Endodermal cell (in vitro differentiated cells): ENCODE measurements around the gene ADAMTS12. TPM values are rescaled to one million over a fixed set of nuclear protein-coding genes. Genes with fewer than 3 reads are reported as not detected.

Source experiments
- DNase-seq: peaks from one replicate; pipeline ENCODE4 v3.0.0-alpha.2; 2017
- H3K27ac ChIP-seq: 2 replicates; pipeline ENCODE4 v1.5.1; 2013; ENCODE audit warnings: mild to moderate bottlenecking, low read depth, low read length, moderate library complexity
- H3K27me3 ChIP-seq: 2 replicates; pipeline ENCODE4 v1.6.1; 2013; ENCODE audit warnings: mild to moderate bottlenecking, low read length, moderate library complexity; ENCODE audit not compliant: insufficient read depth, control insufficient read depth, poor library complexity, severe bottlenecking
- H3K36me3 ChIP-seq: 2 replicates; pipeline ENCODE4 v1.7.0; 2013; ENCODE audit warnings: mild to moderate bottlenecking, low read length, moderate library complexity; ENCODE audit not compliant: control insufficient read depth, insufficient read depth
- H3K4me1 ChIP-seq: one replicate; pipeline ENCODE4 v1.7.0; 2013; ENCODE audit warnings: low read length; ENCODE audit not compliant: control insufficient read depth, insufficient read depth
- H3K4me3 ChIP-seq: 2 replicates; pipeline ENCODE4 v1.5.1; 2013; ENCODE audit warnings: mild to moderate bottlenecking, low read length, moderate library complexity
- H3K9ac ChIP-seq: 2 replicates; pipeline ENCODE4 v1.6.1; 2013; ENCODE audit warnings: mild to moderate bottlenecking, low read length, moderate library complexity; ENCODE audit not compliant: poor library complexity, severe bottlenecking; ENCODE audit errors: extremely low read depth
- H3K9me3 ChIP-seq: 2 replicates; pipeline ENCODE4 v1.6.1; 2013; ENCODE audit warnings: mild to moderate bottlenecking, low read length, moderate library complexity; ENCODE audit not compliant: control insufficient read depth
- H3K27ac Mint-ChIP-seq: 2 replicates; pipeline ENCODE4 v1.8.0; 2020; ENCODE audit warnings: mixed read lengths
- H3K27me3 Mint-ChIP-seq: 2 replicates; pipeline ENCODE4 v1.8.0; 2021; ENCODE audit warnings: mild to moderate bottlenecking, mixed read lengths; ENCODE audit not compliant: insufficient read depth
- H3K36me3 Mint-ChIP-seq: 2 replicates; pipeline ENCODE4 v1.8.0; 2020; ENCODE audit warnings: low read depth, mixed read lengths
- H3K4me1 Mint-ChIP-seq: 2 replicates; pipeline ENCODE4 v1.8.0; 2020; ENCODE audit warnings: mixed read lengths
- H3K4me3 Mint-ChIP-seq: 2 replicates; pipeline ENCODE4 v1.8.0; 2020; ENCODE audit warnings: mild to moderate bottlenecking, moderate library complexity, mixed read lengths
- H3K9me3 Mint-ChIP-seq: 2 replicates; pipeline ENCODE4 v1.8.0; 2020; ENCODE audit warnings: mild to moderate bottlenecking, mixed read lengths
- CTCF ChIP-seq: fragments of 200-600 bp; sonication (generic); conservative IDR thresholded peaks from 2 replicates; pipeline ENCODE4 v1.5.0; 2021; ENCODE audit warnings: antibody characterized with exemption, mild to moderate bottlenecking
- WGBS, 2 experiments: methylation state at CpG; one replicate each; pipeline versions ENCODE4 v1.1.5 to v1.1.7; 2013; ENCODE audit warnings: missing lambda C conversion rate in 2 of 2, mixed read lengths in 1 of 2; ENCODE audit not compliant: insufficient coverage in 1 of 2, insufficient read length in 1 of 2; 5-methylcytosine and 5-hydroxymethylcytosine counted together
- total RNA-seq, 2 donors: library from RNA; stranded (reverse); fragmentation: NEBNext Ultra II Directional in 1 of 2; extraction: Animal tissue kit (Norgen Biotek cat#: 25700) in 1 of 2; gene quantifications; 2 replicates in 1 of 2; 3 replicates in 1 of 2; pipeline ENCODE4 v1.2.1, GENCODE V29; 2021

The ADAMTS12 gene
- total RNA-seq, 2 donors from 2014 or later: 80.2 to 123 TPM

GRCh38 chr5:33827885-33828284 is 63.9 kb downstream of the ADAMTS12 start:
- no peaks in the 10 kb centered on the region for H3K9me3 ChIP-seq
- H3K27ac ChIP-seq: no peak overlapping the region
- no peak overlapping the region for H3K4me3 ChIP-seq
- Mint-ChIP-seq H3K4me3 (no peak overlapping the region), H3K4me1 (no peaks in the 10 kb centered on the region), H3K9me3 (no peaks in the 10 kb centered on the region), H3K36me3 (peaks cover 11% of the 10 kb centered on the region), H3K27ac (no peak overlapping the region), H3K27me3 (no peaks in the 10 kb centered on the region)
- WGBS, 2 experiments: 89 to 96% methylated on average over 1 of the region's 1 CpG
- H3K9ac ChIP-seq: no peak overlapping the region
- no peak for DNase-seq
- TF ChIP-seq CTCF: no peak
- H3K4me1 ChIP-seq: no peaks in the 10 kb centered on the region
- H3K36me3 ChIP-seq: no peaks in the 10 kb centered on the region
- no peaks in the 10 kb centered on the region for H3K27me3 ChIP-seq

- WGBS, 2 experiments: 85 to 91% methylated on average over 5 to 7 of the region's 7 CpGs
These were observed 64.6 kb downstream of the ADAMTS12 start for GRCh38 chr5:33827018-33827707.

GRCh38 chr5:33824516-33825195 is 67.1 kb downstream of the ADAMTS12 start:
- H3K4me1 ChIP-seq: no peaks in the 10 kb centered on the region
- TF ChIP-seq CTCF: no peak
- no peak overlapping the region for H3K4me3 ChIP-seq
- no peaks in the 10 kb centered on the region for H3K9me3 Mint-ChIP-seq
- no peaks in the 10 kb centered on the region for H3K27me3 ChIP-seq
- no peaks in the 10 kb centered on the region for H3K27me3 Mint-ChIP-seq
- no peak overlapping the region for H3K9ac ChIP-seq
- no peak for DNase-seq
- H3K36me3 ChIP-seq: no peaks in the 10 kb centered on the region
- H3K4me1 Mint-ChIP-seq: no peaks in the 10 kb centered on the region
- H3K27ac Mint-ChIP-seq: no peak overlapping the region
- H3K36me3 Mint-ChIP-seq: peaks cover 15% of the 10 kb centered on the region
- H3K4me3 Mint-ChIP-seq: no peak overlapping the region
- H3K27ac ChIP-seq: no peak overlapping the region
- peaks cover 1% of the 10 kb centered on the region for H3K9me3 ChIP-seq
- 70 to 72% methylated on average over 4 of the region's 4 CpGs for WGBS, 2 experiments

More at GRCh38 chr5:33827018-33827707, 64.6 kb downstream of the ADAMTS12 start:
- Histone ChIP-seq H3K27me3 (no peaks in the 10 kb centered on the region), H3K36me3 (no peaks in the 10 kb centered on the region), H3K27ac (no peak overlapping the region), H3K4me3 (no peak overlapping the region), H3K4me1 (no peaks in the 10 kb centered on the region), H3K9ac (no peak overlapping the region), H3K9me3 (no peaks in the 10 kb centered on the region)
- Mint-ChIP-seq H3K9me3 (no peaks in the 10 kb centered on the region), H3K27me3 (no peaks in the 10 kb centered on the region), H3K4me3 (no peak overlapping the region), H3K27ac (no peak overlapping the region), H3K4me1 (no peaks in the 10 kb centered on the region), H3K36me3 (peaks cover 11% of the 10 kb centered on the region)
- no peak for TF ChIP-seq CTCF
- no peak for DNase-seq
